Measurements from ENCODE around the gene RIMBP2. TPM values are rescaled to one million over a fixed set of nuclear protein-coding genes. Genes with fewer than 3 reads are reported as not detected.

RIMBP2 gene
- total RNA-seq, 1 donor from 2014 or later: 0.27 TPM

GRCh38 chr12:130715150-130715997, 725 bp downstream of the RIMBP2 start:
- intact Hi-C loops (cut with DNase I): no loop called here
- DNase-seq: no peak
- Histone ChIP-seq H3K27ac (no peak overlapping the region), H3K36me3 (no peaks in the 10 kb centered on the region), H3K4me3 (peak overlapping the region; percentile 43), H3K27me3 (ENCODE audit: low read depth) (peaks cover 60% of the 10 kb centered on the region), H3K9me3 (no peaks in the 10 kb centered on the region), H3K4me1 (peaks cover 7% of the 10 kb centered on the region)
- TF ChIP-seq CTCF (IDR thresholded peaks at IDR 0.05): no peak
- ATAC-seq: no peak

GRCh38 chr12:130714591-130715149, 1.4 kb downstream of the RIMBP2 start:
- H3K4me3 ChIP-seq: peak overlapping the region; percentile 43
- ATAC-seq: peak in 1 of 2 donors; percentile 11
- TF ChIP-seq CTCF (IDR thresholded peaks at IDR 0.05): no peak

GRCh38 chr12:130714091-130714590, 2.0 kb downstream of the RIMBP2 start:
- H3K27me3 ChIP-seq (ENCODE audit: low read depth): peaks cover 60% of the 10 kb centered on the region
- peaks cover 7% of the 10 kb centered on the region for H3K4me1 ChIP-seq
- peak overlapping the region; percentile 43 for H3K4me3 ChIP-seq
- no peak for TF ChIP-seq CTCF (IDR thresholded peaks at IDR 0.05)
- intact Hi-C loops (cut with DNase I): no loop called here
- H3K27ac ChIP-seq: no peak overlapping the region
- no peaks in the 10 kb centered on the region for H3K9me3 ChIP-seq
- ATAC-seq (no peak), DNase-seq (no peak)
- H3K36me3 ChIP-seq: no peaks in the 10 kb centered on the region

More at GRCh38 chr12:130714591-130715149, 1.4 kb downstream of the RIMBP2 start:
- Histone ChIP-seq H3K27ac (no peak overlapping the region), H3K4me1 (peaks cover 7% of the 10 kb centered on the region), H3K9me3 (no peaks in the 10 kb centered on the region), H3K36me3 (no peaks in the 10 kb centered on the region), H3K27me3 (ENCODE audit: low read depth) (peaks cover 60% of the 10 kb centered on the region)
- intact Hi-C loops (cut with DNase I): no loop called here
- DNase-seq: no peak

- no peak for DNase-seq
- H3K4me3 ChIP-seq: peak overlapping the region; percentile 43
Observed at GRCh38 chr12:130713581-130713991, 2.5 kb downstream of the RIMBP2 start.

More at GRCh38 chr12:130713581-130713991, 2.5 kb downstream of the RIMBP2 start:
- no peak for TF ChIP-seq CTCF (IDR thresholded peaks at IDR 0.05)
- Histone ChIP-seq H3K4me1 (peaks cover 7% of the 10 kb centered on the region), H3K36me3 (no peaks in the 10 kb centered on the region), H3K9me3 (no peaks in the 10 kb centered on the region), H3K27ac (no peak overlapping the region), H3K27me3 (ENCODE audit: low read depth) (peaks cover 60% of the 10 kb centered on the region)
- no peak for ATAC-seq
- intact Hi-C loops (cut with DNase I): no loop called here
